GM19324 (cell line): ENCODE results near the gene TM9SF4.

Experiments
- ATAC-seq: cut with Tn5 transposase; IDR thresholded peaks from one replicate; pipeline ENCODE4 v1.9.1; 2021; ENCODE audit warnings: mild to moderate bottlenecking, moderate library complexity; ENCODE audit not compliant: unreplicated experiment, low FRiP score

The TM9SF4 gene

DNA sequence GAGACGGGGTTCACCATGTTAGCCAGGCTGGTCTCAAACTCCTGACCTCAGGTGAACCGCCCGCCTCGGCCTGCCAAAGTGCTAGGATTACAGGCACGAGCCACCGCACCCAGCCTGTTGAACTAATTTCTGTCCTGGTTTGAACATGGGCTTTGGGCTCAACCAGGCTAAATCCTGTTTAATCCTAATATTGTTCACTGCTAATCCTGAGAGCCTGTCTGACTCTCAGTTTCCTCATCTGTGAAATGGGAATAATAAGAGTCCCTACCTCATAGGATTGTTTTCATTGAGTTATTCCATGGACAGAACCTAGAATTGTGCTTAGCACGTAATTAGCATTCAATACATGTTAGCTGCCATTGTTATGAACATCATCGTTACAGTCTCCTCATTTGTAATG is 17.4 kb downstream of the TM9SF4 start:
- no peak for ATAC-seq

DNA sequence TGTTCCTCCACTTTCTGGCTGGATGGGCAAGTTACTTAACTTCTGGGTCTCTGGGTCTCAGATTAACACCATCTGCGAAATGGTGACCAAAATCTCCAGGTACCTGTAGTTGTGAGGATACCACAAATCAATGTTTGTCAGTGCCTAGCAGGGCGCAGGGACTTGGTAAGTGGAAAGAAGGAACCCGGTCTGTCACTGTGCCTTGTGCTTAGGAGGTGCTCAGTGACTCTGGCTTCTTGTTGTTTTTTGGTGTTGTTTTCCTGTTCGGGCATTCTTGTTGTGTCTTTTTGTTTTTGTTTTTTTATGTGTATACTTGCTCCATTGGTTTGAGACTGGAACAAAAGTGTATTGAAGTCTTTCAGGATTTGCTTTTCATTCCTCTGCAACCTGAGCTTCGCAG is 17.8 kb downstream of the TM9SF4 start:
- no peak for ATAC-seq

DNA sequence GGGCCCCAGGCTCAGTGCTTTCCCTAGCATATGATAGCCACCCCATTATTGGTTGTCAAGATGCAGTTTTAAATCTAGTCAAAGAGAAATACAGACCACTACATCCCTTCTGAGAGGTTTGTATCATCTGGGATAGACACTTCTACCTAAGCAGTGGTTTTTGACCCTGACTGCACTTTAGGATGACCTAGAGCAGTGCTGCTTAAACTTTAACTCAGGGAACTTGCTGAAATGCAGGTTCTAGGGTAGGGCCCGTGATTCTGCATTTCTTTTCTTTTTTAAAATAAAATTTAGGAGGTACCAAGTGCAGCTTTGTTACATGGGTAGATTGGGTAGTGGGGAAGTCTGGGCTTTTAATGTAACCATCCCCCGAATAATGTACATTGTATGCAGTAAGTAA is 18.7 kb downstream of the TM9SF4 start:
- no peak for ATAC-seq

DNA sequence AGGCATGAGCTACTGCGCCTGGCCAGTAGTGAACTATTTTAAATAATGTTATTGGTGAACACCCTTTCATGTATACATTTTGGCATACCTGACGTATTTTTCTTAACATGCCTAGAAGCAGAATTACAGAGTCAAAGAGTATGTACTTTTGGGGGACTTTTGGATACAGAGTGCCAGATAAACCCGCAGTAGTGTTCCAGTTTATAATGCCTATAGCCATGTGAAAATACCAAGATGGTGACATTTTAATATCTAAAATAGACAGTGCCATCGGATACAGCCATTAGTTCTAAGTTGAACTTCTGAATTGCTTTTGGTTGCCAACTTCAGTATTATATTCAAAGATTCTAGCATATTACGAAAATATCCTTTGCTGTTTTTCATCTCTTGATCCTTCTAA is 20.3 kb downstream of the TM9SF4 start:
- no peak for ATAC-seq

DNA sequence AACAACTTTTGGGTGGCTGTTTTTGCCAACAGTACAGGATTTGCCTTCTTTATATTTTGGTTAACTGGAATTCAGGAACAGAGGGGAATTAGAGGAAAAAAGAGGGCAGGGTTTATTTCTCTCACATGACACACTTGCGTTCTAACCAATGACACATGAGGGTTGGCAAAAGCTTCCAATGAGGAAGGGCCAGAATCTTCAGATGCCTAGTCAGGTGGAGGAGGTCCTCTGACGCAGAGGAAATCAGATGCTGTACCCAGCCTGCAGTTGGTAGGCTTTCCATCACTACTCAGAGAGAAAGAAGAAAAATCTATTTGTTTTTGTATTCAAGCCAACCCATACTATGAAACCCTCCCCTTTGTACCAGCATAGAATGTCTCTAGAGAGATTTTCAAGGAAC is 20.8 kb downstream of the TM9SF4 start:
- no peak for ATAC-seq

DNA sequence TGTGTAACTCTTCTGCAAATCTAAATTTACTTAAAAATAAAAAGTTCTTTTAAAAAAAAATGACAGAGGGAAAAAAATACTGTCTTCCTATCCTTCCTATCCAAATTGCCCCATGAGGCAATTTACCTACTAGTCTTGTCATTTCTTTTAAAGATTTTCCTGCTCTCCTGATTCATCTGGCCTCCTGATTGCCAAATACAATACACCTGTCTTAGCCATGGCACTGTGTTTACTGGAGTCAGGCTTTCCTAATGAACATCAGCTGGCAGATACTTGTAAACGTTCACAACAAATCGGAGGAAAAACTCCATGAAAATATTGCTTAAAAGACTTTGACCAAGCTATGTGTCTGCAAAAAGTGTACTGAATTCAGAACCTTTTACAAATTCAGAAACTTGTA is 21.5 kb downstream of the TM9SF4 start:
- ATAC-seq, result no peak

DNA sequence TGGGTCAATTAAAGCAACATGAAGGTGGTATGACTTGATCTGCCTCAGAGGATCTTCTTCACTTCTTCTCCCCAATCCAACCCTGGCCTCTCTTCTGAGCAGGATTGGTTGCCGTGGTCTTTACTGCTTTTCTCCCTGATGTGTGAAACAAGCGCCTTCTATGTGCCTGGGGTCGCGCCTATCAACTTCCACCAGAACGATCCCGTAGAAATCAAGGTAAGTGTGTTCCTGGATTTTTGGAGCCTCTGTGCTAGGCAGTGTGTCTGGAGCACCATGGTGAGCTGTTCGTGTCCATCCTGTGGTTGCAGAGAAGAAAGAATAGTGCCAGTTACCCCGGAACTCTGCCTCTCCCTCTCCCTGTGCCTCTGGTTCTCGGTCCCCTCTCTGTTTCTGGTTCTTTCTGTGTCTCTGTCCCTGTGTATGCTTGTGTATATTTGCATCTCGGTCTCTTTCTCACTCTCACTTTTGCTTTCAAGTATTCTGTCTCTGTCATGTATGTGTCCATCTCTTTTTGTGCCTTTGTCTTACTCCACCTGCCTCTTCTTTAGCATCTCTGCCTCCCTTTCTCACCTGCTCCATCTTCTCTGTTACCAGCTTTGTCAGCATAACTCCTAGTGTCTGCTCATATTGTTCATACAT is 23.5 kb downstream of the TM9SF4 start:
- no peak for ATAC-seq

DNA sequence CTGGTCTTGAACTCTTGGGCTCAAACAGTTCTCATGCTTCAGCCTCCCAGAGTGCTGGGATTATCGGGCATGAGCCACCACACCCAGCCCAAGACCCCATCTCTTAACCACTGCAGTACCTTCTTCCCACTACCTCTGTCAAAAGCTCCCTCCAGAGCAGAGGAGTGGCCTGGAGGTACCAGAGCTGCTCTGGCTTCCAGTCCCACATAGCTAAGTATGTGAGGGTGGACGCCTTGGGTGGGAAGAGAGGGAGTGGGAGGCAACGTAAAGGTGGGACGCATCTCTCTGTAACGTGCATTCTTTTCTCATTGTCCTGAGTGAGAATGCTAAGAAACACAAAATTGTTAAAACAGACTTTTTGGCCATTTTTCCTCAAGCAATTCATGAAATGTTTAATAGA is 24.5 kb downstream of the TM9SF4 start:
- no peak for ATAC-seq

DNA sequence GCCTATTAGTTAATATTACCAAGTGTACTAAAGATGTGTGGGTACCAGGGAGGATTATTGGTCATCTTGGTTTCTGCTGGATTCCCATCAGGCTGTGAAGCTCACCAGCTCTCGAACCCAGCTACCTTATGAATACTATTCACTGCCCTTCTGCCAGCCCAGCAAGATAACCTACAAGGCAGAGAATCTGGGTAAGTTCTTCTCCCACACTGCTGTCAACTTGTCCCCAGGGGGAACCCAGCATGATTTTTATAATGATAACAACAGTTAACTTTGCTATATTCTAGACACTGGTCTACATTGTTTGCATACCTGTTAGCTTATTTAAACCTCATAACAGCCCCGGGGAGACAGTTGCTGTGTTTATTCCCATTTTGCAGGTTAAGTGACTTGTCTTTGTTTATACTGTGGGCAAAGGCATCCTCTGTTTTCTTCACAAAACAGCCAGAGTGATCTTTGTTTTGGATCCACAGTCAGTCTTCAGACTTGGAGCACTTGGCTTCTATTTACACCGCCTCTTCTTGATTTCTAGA is 26.5 kb downstream of the TM9SF4 start:
- ATAC-seq, result no peak

DNA sequence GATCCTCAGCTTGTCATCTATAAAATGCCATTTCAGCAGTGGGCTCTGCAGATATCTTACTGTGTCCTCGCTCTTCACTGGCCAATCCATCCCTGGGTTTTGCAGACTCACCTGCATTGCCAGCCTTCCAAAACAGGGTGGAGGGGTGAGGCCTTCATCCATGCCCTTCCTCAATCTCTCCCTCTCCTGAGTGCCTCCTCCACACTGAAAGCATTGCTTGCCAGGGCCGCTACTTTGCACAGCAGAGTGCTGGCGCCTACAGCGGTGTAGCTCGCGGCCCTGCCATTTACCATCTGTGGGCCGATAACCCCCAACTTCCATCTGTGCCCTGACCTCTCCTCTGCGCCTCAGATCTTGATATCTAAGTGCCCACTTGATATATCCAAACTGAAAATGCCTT is 29.4 kb downstream of the TM9SF4 start:
- ATAC-seq, result no peak

DNA sequence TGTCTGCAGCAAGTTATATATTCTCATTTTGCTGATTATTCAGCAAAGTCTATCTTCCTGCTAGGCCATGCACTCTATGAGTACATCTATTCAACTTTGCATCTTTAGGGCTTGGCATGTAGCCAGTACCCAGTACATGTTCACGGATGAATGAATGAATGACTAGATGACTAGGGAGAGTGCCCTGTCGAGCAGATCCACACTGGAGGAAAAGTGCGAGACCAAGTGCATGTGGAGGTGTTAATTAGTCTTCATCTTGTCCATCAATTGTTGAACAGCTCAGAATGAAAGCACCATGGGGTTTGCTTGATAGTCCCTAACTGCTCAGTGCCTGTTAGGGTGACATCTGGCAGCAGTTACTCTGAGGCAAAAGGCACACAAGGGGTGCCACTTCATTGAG is 30.4 kb downstream of the TM9SF4 start:
- ATAC-seq, result no peak

DNA sequence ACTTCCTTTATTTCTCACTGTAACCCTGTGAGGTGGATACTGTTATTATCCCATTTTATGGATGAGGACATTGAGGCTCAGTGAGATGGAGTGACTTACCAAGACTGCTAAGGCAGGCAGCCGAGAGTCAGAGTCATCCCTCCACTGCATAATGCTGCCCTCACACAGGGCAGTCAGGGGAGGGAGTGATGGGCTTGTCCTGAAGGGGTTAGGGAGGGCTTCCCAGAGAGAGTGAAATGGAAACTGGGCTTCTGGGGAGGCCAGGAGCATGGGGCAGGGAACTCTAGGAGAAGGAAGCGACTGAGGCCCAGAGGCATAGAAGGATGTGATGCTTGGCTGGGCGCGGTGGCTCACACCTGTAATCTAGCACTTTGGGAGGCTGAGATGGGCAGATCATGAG is 31.1 kb downstream of the TM9SF4 start:
- ATAC-seq, result no peak

DNA sequence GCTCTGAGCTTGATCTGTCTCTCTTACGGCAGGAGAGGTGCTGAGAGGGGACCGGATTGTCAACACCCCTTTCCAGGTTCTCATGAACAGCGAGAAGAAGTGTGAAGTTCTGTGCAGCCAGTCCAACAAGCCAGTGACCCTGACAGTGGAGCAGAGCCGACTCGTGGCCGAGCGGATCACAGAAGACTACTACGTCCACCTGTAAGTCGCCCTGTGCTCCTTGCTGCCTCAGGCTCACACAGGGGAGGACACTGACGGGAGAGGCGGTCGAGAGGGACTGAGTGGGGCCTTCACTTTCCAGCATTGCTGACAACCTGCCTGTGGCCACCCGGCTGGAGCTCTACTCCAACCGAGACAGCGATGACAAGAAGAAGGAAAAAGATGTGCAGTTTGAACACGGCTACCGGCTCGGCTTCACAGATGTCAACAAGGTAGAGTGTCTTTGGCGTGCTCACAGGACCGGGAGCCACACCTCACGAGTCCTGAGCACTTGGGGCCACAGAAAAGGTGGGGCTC is 32.0 kb downstream of the TM9SF4 start:
- no peak for ATAC-seq

DNA sequence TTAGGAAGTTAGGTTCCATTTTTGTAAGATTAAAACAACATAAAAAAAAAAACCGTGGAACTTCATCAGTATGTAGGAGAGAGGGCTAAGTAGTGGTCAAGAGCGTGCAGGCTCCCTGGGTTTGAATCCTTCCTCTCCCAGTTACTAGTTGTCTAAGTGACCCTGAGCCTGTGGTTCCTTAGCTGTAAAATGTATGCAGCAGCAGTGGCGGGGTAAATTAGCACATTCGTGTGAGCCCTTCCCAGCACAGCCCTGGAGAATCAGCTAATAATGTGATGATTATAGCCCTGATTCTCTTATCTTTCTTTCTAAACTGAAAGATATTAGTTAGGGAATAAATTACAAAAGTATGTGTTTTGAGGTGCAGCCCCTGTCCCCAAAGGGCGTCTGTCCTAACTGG is 32.6 kb downstream of the TM9SF4 start:
- ATAC-seq, result no peak

DNA sequence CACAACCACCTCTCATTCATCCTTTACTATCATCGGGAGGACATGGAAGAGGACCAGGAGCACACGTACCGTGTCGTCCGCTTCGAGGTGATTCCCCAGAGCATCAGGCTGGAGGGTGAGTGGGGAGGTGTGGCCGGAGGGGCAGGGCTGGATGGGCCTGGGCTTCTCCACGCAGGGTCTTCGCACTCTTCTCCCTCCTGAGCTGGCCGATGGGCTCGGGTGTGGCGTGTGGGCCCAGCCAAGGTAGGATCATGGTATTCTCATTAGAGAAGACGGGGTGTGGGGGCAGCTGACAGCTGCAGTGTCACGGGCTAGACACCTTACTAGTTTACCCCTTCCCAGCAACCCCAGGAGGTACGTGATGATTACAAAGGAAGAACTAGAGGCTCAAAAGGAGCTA is 33.5 kb downstream of the TM9SF4 start:
- ATAC-seq, result no peak

DNA sequence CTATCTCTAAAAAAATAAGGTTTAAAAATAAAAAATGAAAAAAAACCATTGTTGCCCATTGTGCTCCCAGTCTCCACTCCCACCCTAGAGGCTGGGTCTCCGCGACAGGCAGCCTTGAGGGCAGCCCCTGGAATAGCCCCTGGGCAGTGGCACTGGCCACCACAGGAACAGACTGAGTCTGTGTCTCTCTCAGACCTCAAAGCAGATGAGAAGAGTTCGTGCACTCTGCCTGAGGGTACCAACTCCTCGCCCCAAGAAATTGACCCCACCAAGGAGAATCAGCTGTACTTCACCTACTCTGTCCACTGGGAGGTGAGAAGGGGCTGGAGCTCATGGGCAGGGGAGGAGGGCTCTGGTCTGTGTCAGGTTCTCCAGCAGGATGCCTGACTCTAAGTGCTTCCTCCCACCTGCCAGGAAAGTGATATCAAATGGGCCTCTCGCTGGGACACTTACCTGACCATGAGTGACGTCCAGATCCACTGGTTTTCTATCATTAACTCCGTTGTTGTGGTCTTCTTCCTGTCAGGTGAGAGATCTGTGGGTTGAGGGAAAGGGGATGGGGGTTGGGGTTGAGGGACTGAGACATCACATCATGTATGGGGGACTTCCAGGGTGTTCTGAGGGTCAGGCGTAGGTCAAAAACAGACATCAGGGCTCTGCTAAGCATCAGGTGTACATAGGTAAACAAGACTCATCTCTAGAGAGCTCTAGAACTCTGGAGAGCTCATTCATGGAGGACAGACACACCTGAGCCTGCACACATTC is 35.6 kb downstream of the TM9SF4 start:
- no peak for ATAC-seq

DNA sequence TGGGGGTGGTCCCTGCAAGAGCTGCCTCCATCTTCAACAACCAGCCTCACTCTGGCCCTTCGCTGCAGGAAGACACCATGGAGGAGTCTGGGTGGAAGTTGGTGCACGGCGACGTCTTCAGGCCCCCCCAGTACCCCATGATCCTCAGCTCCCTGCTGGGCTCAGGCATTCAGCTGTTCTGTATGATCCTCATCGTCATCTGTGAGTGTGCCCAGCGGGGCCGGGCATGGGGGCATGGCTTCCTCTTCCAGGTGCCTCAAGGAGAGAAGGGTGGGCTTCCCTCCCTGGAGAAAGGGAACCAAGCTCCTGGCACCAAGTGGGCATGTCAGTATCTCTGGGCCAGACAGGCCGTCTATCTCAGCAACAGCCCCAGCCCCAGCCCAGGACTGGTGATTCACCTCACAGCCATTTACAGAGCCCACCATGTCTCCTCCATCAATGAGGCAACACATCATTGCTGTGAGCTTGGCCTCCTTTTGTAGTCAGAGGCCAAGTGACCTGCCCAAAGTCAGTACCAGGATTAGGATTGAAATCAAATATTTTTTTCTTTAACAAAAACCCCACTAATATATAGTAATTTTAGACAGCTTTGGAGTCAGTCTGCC is 40.2 kb downstream of the TM9SF4 start:
- ATAC-seq, result no peak

DNA sequence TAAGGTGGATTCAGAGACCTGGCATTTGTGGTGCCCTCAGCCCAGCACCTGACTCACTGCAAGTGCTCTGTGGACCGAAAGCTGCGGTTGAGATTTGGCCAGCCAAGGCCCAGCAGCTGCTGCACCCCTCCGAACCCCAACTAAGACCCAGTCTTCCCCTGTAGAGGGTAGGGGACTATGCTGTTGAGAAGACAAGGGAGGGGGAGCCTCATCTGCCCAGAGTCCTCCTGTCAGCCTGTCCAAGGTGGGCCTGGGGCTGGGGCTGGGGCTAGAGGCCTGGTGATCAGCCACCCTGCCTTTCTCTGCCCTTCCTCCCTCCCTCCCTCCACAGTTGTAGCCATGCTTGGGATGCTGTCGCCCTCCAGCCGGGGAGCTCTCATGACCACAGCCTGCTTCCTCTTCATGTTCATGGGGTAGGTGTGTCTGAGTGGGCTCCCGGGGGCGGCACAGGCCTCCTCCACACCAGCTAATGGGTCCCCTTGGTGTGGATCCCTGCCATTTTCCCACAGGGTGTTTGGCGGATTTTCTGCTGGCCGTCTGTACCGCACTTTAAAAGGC is 40.9 kb downstream of the TM9SF4 start:
- ATAC-seq, result no peak

DNA sequence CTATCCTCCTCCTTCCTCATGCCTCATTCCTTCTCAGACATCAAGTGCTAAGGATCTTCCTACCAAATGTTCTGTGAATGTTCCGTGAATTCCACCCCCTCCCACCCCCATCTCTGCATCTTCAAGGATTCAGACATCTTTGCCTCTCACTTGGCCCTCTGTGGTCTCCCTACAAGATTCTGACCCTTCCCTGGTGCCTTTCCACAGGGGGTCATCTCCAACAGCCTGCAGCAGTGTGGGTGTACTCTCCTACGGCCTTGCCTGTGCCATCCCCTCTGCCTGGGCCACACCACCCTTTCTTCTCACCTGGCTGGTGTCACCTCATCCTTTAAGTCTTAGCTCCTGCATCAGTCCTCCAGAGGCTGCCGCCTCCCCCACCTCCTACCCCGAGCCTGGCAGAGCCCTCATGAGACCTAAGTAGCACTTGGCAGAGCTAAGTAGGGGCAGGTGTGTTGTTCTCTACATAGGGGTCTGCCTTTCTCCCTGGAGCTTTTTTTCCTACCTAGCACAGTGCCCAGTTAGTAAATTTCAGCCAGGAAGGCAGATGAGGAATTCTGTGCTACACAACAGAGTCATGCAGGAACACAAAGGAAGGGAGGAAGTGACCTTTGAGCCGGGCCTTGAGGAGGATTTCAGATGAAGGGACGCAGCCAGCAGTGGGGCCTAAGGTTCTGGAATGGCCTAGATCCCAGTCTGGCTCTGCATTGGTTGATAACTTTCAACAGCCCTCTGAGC is 43.1 kb downstream of the TM9SF4 start:
- no peak for ATAC-seq

DNA sequence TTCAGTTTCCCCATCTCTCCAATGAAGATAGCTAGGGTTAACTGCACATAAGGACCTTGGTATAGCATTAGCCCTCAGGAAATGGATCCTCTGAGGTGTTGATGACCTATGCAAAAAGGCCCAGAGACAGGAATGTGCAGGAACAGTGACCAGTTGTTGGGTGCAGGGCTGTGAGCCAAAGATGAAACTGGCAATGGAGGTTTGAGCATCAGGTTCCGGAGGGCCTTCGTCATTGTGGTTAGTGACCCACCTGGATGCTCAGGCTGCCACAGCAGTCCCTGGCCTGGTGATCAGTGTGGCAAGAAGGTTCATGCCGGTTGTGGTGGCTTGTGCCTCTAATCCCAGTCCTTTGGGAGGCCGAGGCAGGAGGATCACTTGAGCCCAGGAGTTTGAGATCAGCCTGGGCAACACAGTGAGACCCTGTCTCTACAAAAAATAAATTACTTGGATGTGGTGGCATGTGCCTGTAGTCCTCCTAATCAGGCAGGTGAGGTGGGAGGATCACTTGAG is 43.7 kb downstream of the TM9SF4 start:
- ATAC-seq, result no peak
